Left hindlimb (tissue), 1 donor: ENCODE measurements around the gene NTRK3.

Experiments used
- DNase-seq: peaks from one replicate; pipeline ENCODE4 v3.0.0-alpha.2; 2018

Gene NTRK3

GRCh38 chr15:88257311-88258092 lies 963 bp upstream of the NTRK3 start:
- DNase-seq: no peak

- peak; percentile 62 for DNase-seq
These were observed 858 bp downstream of the NTRK3 start for GRCh38 chr15:88255484-88256278.

GRCh38 chr15:88255087-88255483 lies 1.5 kb downstream of the NTRK3 start:
- DNase-seq: no peak

- no peak for DNase-seq
These were observed 4.1 kb downstream of the NTRK3 start for GRCh38 chr15:88252441-88252840.

- no peak for DNase-seq
These were observed 5.7 kb downstream of the NTRK3 start for GRCh38 chr15:88250826-88251225.

GRCh38 chr15:88249220-88249619 lies 7.3 kb downstream of the NTRK3 start:
- DNase-seq: no peak

- no peak for DNase-seq
These were observed 8.6 kb downstream of the NTRK3 start for GRCh38 chr15:88247914-88248313.

- DNase-seq: peak; percentile 71
These were observed 9.7 kb downstream of the NTRK3 start for GRCh38 chr15:88246666-88247446.

GRCh38 chr15:88246081-88246480 lies 10.5 kb downstream of the NTRK3 start:
- no peak for DNase-seq

- DNase-seq: no peak
These were observed 12.4 kb downstream of the NTRK3 start for GRCh38 chr15:88243895-88244787.

- DNase-seq: no peak
These were observed 13.7 kb downstream of the NTRK3 start for GRCh38 chr15:88242586-88243555.

GRCh38 chr15:88241461-88241860 lies 15.1 kb downstream of the NTRK3 start:
- no peak for DNase-seq

GRCh38 chr15:88241060-88241459 lies 15.5 kb downstream of the NTRK3 start:
- no peak for DNase-seq

GRCh38 chr15:88239594-88239993 lies 16.9 kb downstream of the NTRK3 start:
- DNase-seq: no peak

GRCh38 chr15:88238618-88239430 lies 17.7 kb downstream of the NTRK3 start:
- DNase-seq: no peak

GRCh38 chr15:88234711-88235110 lies 21.8 kb downstream of the NTRK3 start:
- DNase-seq: no peak

GRCh38 chr15:88233921-88234320 lies 22.6 kb downstream of the NTRK3 start:
- DNase-seq: no peak

- no peak for DNase-seq
These were observed 23.8 kb downstream of the NTRK3 start for GRCh38 chr15:88232771-88233201.

- DNase-seq: no peak
These were observed 24.5 kb downstream of the NTRK3 start for GRCh38 chr15:88231909-88232644.
